ENCODE measurements around the gene HTR6. TPM values are rescaled to one million over a fixed set of nuclear protein-coding genes. Genes with fewer than 3 reads are reported as not detected.

Gene HTR6
- total and polyA plus RNA-seq, 2 of the 4 experiments (the other 2 are of a cell fraction), result not detected

DNA sequence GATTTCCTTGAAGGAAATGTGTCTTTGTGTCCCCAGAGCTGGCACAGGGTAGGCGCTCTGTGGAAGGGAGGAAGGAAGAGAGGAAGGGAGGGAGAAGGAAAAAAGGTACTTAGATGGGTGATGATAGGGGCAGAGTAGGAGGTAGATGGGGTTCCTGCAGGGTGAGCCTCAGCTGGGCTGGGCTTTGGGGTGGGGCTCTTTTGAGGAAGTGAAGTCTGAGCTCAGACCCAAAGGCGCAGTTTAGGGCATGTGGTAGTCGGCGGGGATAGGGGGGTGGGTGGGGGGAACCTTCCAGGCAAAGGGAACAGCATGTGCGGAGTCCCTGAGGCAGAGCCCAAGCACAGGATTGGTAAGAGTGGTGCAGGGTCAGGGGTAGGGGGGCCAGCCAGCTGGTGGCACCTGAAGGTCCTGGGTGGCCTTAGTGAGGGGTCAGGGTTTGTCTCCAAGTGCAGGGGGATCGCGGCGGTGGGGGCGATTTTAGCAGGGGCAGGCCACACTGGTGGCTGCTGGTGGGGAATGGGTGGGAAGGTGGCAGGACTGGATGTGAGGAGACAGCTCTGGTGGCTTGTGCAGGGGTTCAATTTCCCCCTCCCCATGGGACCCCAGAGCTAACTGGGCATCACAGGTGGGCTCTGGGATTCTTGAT is 8.4 kb upstream of the HTR6 start:
- H3K9ac ChIP-seq (ENCODE audit: low read depth, low read length), result no peak overlapping the region
- no peak for ATAC-seq (ENCODE audit: low read depth)
- no peak overlapping the region for H3K4me3 ChIP-seq (ENCODE audit: insufficient read depth, low read depth, low read length)
- H3K9me1 ChIP-seq (ENCODE audit: insufficient read depth, low read length), result peaks cover 6% of the 10 kb centered on the region
- no peak overlapping the region for H3K27ac ChIP-seq (ENCODE audit: insufficient read depth, low read length)
- H2BK15ac ChIP-seq (ENCODE audit: low read depth, low read length), result no peak overlapping the region
- in situ Hi-C loops (cut with MboI; ENCODE audit: low sequenced_read_pairs), result no loop called here
- DNase-seq, result no peak
- H3K14ac ChIP-seq (replicated peaks; ENCODE audit: low read depth, low read length), result no peak overlapping the region
- H2AK5ac ChIP-seq (ENCODE audit: low read depth, low read length), result no peak overlapping the region
- no peak overlapping the region for H3K4me2 ChIP-seq (ENCODE audit: low read depth, low read length)
- H4K20me1 ChIP-seq (ENCODE audit: insufficient read depth, low read length), result peaks cover 35% of the 10 kb centered on the region
- no peak overlapping the region for H2BK5ac ChIP-seq (ENCODE audit: low read depth, low read length, poor library complexity, severe bottlenecking)
- H3K9me3 ChIP-seq (ENCODE audit: control insufficient read depth, insufficient read depth, low read length), result no peaks in the 10 kb centered on the region
- no peak overlapping the region for H3K23ac ChIP-seq (ENCODE audit: low read depth, low read length)
- BruUV-seq (replicated peaks), result no TSS peak
- H4K91ac ChIP-seq (ENCODE audit: insufficient read depth, low read depth, low read length), result no peak overlapping the region
- peaks cover 23% of the 10 kb centered on the region; the same call in 1 of the 2 replicates for H3K36me3 ChIP-seq (ENCODE audit: control insufficient read depth, insufficient read depth, low read length)
- no peak overlapping the region for H4K8ac ChIP-seq (ENCODE audit: low read depth in 2 of 2, low read length in 2 of 2)
- POLR2A ChIA-PET (ENCODE audit: unreplicated experiment), result no interaction called here
- intact Hi-C loops (cut with micrococcal nuclease), result no loop called here
- peaks cover 0 to 26% of the 10 kb centered on the region in 2 experiments; a peak in 2 of 4 replicates for H3K79me1 ChIP-seq (ENCODE audit: low read depth in 1 of 2, low read length in 2 of 2)
- H2BK20ac ChIP-seq (ENCODE audit: low read depth, low read length), result no peak overlapping the region
- no peaks in the 10 kb centered on the region for H3K27me3 ChIP-seq (ENCODE audit: control insufficient read depth, insufficient read depth, low read length)
- no peak overlapping the region for H2AK9ac ChIP-seq (replicated peaks; ENCODE audit: low read depth, low read length, poor library complexity)
- TF ChIP-seq CEBPB (IDR thresholded peaks at IDR 0.05; ENCODE audit: low read depth, low read length) (no peak), CHD1 (IDR thresholded peaks at IDR 0.05; ENCODE audit: low read depth, low read length) (no peak), BHLHE40 (IDR thresholded peaks at IDR 0.05; ENCODE audit: low read depth, low read length) (no peak), MAFK (IDR thresholded peaks at IDR 0.05; ENCODE audit: low read depth, low read length) (no peak), RFX5 (IDR thresholded peaks at IDR 0.05; ENCODE audit: low read depth, low read length) (no peak), FOS (IDR thresholded peaks at IDR 0.05; ENCODE audit: low read depth, low read length) (no peak)
- TF ChIP-seq, protein P1, sequence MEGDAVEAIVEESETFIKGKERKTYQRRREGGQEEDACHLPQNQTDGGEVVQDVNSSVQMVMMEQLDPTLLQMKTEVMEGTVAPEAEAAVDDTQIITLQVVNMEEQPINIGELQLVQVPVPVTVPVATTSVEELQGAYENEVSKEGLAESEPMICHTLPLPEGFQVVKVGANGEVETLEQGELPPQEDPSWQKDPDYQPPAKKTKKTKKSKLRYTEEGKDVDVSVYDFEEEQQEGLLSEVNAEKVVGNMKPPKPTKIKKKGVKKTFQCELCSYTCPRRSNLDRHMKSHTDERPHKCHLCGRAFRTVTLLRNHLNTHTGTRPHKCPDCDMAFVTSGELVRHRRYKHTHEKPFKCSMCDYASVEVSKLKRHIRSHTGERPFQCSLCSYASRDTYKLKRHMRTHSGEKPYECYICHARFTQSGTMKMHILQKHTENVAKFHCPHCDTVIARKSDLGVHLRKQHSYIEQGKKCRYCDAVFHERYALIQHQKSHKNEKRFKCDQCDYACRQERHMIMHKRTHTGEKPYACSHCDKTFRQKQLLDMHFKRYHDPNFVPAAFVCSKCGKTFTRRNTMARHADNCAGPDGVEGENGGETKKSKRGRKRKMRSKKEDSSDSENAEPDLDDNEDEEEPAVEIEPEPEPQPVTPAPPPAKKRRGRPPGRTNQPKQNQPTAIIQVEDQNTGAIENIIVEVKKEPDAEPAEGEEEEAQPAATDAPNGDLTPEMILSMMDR (conservative IDR thresholded peaks at IDR 0.05; ENCODE audit: low read depth, low read length), result no peak
- H3K4me1 ChIP-seq (ENCODE audit: control insufficient read depth, insufficient read depth, low read length), result peaks cover 1% of the 10 kb centered on the region; the same call in 1 of the 2 replicates
- no peak overlapping the region for H2BK120ac ChIP-seq (ENCODE audit: low read depth, low read length)
- dilution Hi-C loops (cut with HindIII; ENCODE audit: low sequenced_read_pairs, unreplicated experiment), result no loop called here
- CTCF ChIA-PET, result no interaction called here
- no peak overlapping the region for H3K4ac ChIP-seq (ENCODE audit: low read depth, low read length)
- no peak overlapping the region for H4K5ac ChIP-seq (ENCODE audit: low read depth, low read length)
- no peak overlapping the region for H3K18ac ChIP-seq (ENCODE audit: low read depth, low read length)
- H3K56ac ChIP-seq (ENCODE audit: extremely low read depth, insufficient read depth, low read length), result no peak overlapping the region
- WGBS, 2 experiments (ENCODE audit: extremely low coverage in 2 of 2, insufficient read length in 1 of 2), result 100% methylated on average over 1 of the region's 9 CpGs; no CpG with 5 or more reads in 1 of the 2 experiments
- H2AFZ ChIP-seq (replicated peaks; ENCODE audit: low read length, poor library complexity), result no peak overlapping the region
